ENCODE data around the gene PYURF.

The PYURF gene

GRCh38 chr4:88535090-88535755 lies 11.6 kb upstream of the PYURF start:
- CTCF ChIA-PET = no interaction called here

DNA sequence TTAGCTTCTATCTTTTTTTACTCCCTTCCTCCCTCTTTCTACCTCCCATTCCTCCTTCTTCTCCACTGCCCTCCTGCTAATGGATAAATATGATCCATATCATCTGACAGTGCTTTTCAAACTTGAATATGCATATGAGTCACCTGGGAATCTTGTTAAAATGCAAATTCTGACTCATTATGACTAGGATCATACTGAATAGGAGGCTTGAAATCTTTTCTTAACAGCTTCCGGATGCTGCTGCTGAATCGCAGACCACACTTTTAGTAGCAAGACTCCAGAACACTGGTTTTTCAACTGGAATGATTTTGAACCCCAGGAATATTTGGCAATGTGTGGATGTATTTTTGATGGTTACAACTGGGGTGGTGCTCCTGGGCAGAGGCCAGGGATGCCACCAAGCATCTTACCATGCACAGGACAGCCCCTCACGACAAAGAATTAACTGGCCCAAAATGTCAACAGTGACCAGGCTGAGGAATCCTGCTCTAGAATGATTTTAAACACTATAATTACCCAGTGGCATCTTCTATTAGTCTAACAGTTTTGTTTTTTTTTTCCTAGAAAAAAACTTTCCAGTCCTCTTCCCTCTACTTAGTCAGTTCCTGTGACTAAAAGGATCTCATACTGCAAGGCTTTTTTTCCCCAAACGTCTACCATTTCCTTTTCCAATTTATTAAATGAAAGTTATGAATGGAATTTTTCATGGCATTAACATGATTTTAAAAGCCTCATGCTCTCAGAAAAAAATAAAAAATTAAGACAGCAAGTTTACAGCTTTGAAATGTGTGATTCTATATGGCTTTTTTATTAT lies 10.6 kb upstream of the PYURF start:
- TF ChIP-seq FOXA1 (IDR thresholded peaks at IDR 0.05) (no peak), FOXM1 (IDR thresholded peaks at IDR 0.05; ENCODE audit: borderline replicate concordance) (no peak), ARNT (IDR thresholded peaks at IDR 0.05) (no peak), HDGF (IDR thresholded peaks at IDR 0.05; ENCODE audit: borderline replicate concordance) (no peak), ZNF384 (IDR thresholded peaks at IDR 0.05) (no peak), LEF1 (IDR thresholded peaks at IDR 0.05; ENCODE audit: borderline replicate concordance) (no peak), FOXK2 (IDR thresholded peaks at IDR 0.05) (no peak)
- ChIA-PET CTCF (no interaction called here), POLR2A (no interaction called here)
- no peak for DNase-seq (ENCODE audit: extremely low spot score)

More at GRCh38 chr4:88535090-88535755, 11.6 kb upstream of the PYURF start:
- TF ChIP-seq SP1 (IDR thresholded peaks at IDR 0.05) (no peak), L3MBTL2 (conservative IDR thresholded peaks at IDR 0.05) (no peak), LEF1 (IDR thresholded peaks at IDR 0.05; ENCODE audit: borderline replicate concordance) (no peak), FOXA1 (IDR thresholded peaks at IDR 0.05) (no peak), FOXM1 (IDR thresholded peaks at IDR 0.05; ENCODE audit: borderline replicate concordance) (no peak), ARNT (IDR thresholded peaks at IDR 0.05) (no peak), ZNF384 (IDR thresholded peaks at IDR 0.05) (no peak), BHLHE40 (IDR thresholded peaks at IDR 0.05; ENCODE audit: borderline replicate concordance) (no peak), FOXK2 (IDR thresholded peaks at IDR 0.05) (no peak), HDGF (IDR thresholded peaks at IDR 0.05; ENCODE audit: borderline replicate concordance) (no peak)
- DNase-seq (ENCODE audit: extremely low spot score) = no peak
- POLR2A ChIA-PET = no interaction called here

DNA sequence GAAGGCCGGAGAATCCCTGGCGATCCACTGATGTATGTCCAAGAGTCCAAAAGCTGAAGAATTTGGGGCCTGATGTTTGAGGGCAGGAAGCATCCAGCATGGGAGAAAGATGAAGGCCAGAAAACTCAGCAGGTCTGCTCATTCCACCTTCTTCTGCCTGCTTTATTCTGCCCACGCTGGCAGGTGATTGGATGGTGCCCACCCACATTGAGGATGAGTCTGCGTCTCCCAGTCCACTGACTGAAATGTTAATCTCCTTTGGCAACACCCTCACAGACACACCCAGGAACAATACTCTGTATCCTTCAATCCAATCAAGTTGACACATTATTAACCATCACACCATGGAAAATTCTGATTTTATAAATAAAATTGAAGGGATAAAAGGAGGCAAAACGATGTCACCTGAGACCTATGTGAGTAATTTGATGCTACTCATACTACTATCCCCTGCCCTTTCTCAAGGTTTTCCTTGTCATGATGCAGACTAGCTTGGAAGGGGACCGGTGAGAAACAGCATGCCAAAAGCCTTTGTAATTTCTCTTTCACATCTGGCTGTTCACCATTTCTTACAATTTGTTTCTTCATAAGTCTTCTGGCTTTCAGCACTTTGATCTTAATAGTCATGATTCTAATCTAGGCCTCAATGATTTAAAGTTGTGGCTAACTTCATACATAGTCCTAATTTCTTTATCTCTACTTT lies 9.7 kb upstream of the PYURF start:
- CTCF ChIA-PET = interaction anchor here (1.4 kb wide), 1 partner anchor 140 kb away, joined by 3 read pairs; no protein-coding TSS in a partner anchor
- TF ChIP-seq FOXA1 (IDR thresholded peaks at IDR 0.05) (no peak), CTBP1 (IDR thresholded peaks at IDR 0.05; ENCODE audit: borderline replicate concordance) (no peak), FOXK2 (IDR thresholded peaks at IDR 0.05) (no peak)
- DNase-seq (ENCODE audit: extremely low spot score) = no peak
- POLR2A ChIA-PET = interaction anchor here (1.9 kb wide), 1 partner anchor 10 kb away, joined by 4 read pairs; the partner anchor contains the start of gene PYURF

GRCh38 chr4:88531549-88531948 lies 8.0 kb upstream of the PYURF start:
- no peak for TF ChIP-seq FOXM1 (IDR thresholded peaks at IDR 0.05; ENCODE audit: borderline replicate concordance)
- no peak for TF ChIP-seq HDGF (IDR thresholded peaks at IDR 0.05; ENCODE audit: borderline replicate concordance)
- no peak for TF ChIP-seq FOXK2 (IDR thresholded peaks at IDR 0.05)
- no peak for TF ChIP-seq L3MBTL2 (conservative IDR thresholded peaks at IDR 0.05)
- TF ChIP-seq SUZ12 (IDR thresholded peaks at IDR 0.05) = no peak
- TF ChIP-seq FOXA1 (IDR thresholded peaks at IDR 0.05) = no peak
- no peak for TF ChIP-seq LEF1 (IDR thresholded peaks at IDR 0.05; ENCODE audit: borderline replicate concordance)
- TF ChIP-seq SP1 (IDR thresholded peaks at IDR 0.05) = no peak
- no peak for TF ChIP-seq TARDBP (IDR thresholded peaks at IDR 0.05)
- no peak for TF ChIP-seq PKNOX1 (IDR thresholded peaks at IDR 0.05)
- TF ChIP-seq ARNT (IDR thresholded peaks at IDR 0.05) = no peak
- no peak for TF ChIP-seq ELF4 (IDR thresholded peaks at IDR 0.05)
- TF ChIP-seq ZNF384 (IDR thresholded peaks at IDR 0.05) = no peak
- no peak for TF ChIP-seq CTBP1 (IDR thresholded peaks at IDR 0.05; ENCODE audit: borderline replicate concordance)
- TF ChIP-seq NFRKB (IDR thresholded peaks at IDR 0.05) = no peak
- TF ChIP-seq BHLHE40 (IDR thresholded peaks at IDR 0.05; ENCODE audit: borderline replicate concordance) = no peak
- no peak for DNase-seq (ENCODE audit: extremely low spot score)
- ChIA-PET CTCF (interaction anchor here (0.6 to 2.5 kb wide), 3 partner anchors 8 to 580 kb away, joined by 3 to 9 read pairs (median 3); no protein-coding TSS in a partner anchor), POLR2A (interaction anchor here (1.9 kb wide), 1 partner anchor 8 kb away, joined by 4 read pairs; the partner anchor contains the start of gene PYURF)

DNA sequence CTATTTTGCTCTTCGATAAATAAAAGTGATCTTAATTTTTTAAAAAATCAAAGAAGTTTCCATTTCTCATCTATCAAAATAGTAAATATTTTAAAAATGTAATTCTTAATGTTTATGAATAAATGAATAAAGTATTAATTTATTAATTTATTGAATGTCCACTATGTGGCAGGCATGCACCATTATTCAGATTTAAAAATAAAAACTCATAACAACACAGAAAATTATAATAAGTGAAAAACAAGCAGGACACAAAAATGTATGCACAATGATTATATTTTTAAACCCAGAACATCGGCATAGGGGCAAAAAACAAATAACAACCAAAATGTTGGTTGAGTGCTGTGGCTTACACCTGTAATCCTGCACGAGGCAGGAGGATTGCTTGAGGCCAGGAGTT lies 5.3 kb upstream of the PYURF start:
- TF ChIP-seq CTBP1 (IDR thresholded peaks at IDR 0.05; ENCODE audit: borderline replicate concordance) = no peak
- no peak for TF ChIP-seq SUZ12 (IDR thresholded peaks at IDR 0.05)
- no peak for TF ChIP-seq ZNF384 (IDR thresholded peaks at IDR 0.05)
- TF ChIP-seq HDGF (IDR thresholded peaks at IDR 0.05; ENCODE audit: borderline replicate concordance) = no peak
- TF ChIP-seq LEF1 (IDR thresholded peaks at IDR 0.05; ENCODE audit: borderline replicate concordance) = no peak
- TF ChIP-seq FOXA1 (IDR thresholded peaks at IDR 0.05) = no peak
- TF ChIP-seq FOXK2 (IDR thresholded peaks at IDR 0.05) = no peak
- TF ChIP-seq ARNT (IDR thresholded peaks at IDR 0.05) = no peak
- TF ChIP-seq FOXM1 (IDR thresholded peaks at IDR 0.05; ENCODE audit: borderline replicate concordance) = no peak
- no peak for TF ChIP-seq ELF4 (IDR thresholded peaks at IDR 0.05)
- no peak for TF ChIP-seq TARDBP (IDR thresholded peaks at IDR 0.05)
- TF ChIP-seq L3MBTL2 (conservative IDR thresholded peaks at IDR 0.05) = no peak
- TF ChIP-seq SP1 (IDR thresholded peaks at IDR 0.05) = no peak
- no peak for TF ChIP-seq PKNOX1 (IDR thresholded peaks at IDR 0.05)
- no peak for TF ChIP-seq BHLHE40 (IDR thresholded peaks at IDR 0.05; ENCODE audit: borderline replicate concordance)
- TF ChIP-seq NFRKB (IDR thresholded peaks at IDR 0.05) = no peak
- no peak for DNase-seq (ENCODE audit: extremely low spot score)
- CTCF ChIA-PET = interaction anchor here (2.2 to 2.5 kb wide), 2 partner anchors 11 to 130 kb away, joined by 9 read pairs; no protein-coding TSS in a partner anchor
- POLR2A ChIA-PET = no interaction called here
